GM19043 (cell line): Measurements from ENCODE around the gene TRIM59.
"Not testable (repeated sequence)": the region's sequence is repeated elsewhere in the genome, so short reads cannot be mapped to it uniquely, and the experiment has no call there.

ENCODE experiments used
- ATAC-seq: cut with Tn5 transposase; IDR thresholded peaks from one replicate; pipeline ENCODE4 v1.9.1; 2021; ENCODE audit warnings: low read depth; ENCODE audit not compliant: unreplicated experiment

TRIM59 gene

DNA sequence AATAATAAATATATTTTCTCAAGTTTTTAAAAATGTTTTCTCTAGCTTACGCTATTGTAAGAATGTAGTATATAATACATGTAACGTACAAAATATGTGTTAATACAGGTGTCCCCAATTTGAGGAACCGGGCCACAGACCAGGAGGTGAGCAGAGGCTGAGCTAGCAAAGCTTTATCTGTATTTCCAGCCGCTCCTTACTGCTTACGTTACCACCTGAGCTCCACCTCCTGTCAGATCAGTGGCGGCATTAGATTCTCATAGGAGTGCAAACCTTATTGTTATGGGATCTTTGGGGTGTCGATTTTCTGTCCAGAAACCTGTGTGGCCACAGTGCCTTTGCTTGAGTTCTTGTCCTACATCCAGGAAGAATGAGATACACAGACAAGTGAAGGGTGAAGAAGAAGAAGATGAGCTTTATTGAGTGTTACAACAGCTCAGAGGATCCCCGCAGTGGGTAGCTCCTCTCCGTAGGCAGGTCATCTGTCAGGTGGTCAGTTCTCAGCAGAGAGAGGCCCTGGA, 9.9 kb upstream of the TRIM59 start:
- ATAC-seq = no peak

DNA sequence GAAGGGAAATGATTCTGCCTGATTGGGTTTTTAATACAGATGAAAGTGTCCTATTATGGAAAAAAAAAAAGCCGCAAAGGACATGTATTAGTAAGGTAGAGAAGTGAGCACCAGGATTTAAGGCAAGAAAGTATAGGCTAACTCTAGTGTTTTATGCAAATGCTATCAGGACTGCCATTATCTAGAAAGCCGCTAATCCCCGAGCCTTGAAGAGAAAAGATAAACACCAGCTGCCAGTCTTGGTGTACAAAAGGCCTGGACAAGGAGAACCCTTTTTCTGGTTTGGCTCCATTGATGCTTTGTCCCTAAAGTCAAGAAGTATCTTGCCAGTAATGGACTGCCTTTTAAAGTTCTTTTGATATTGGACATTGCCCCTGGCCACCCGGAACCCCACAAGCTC, 8.6 kb upstream of the TRIM59 start:
- ATAC-seq = no peak

GRCh38 chr3:160455846-160456245, 6.3 kb upstream of the TRIM59 start:
- ATAC-seq = no peak

GRCh38 chr3:160454995-160455394, 5.4 kb upstream of the TRIM59 start:
- ATAC-seq = no peak

- not testable (repeated sequence) for ATAC-seq
Measured at GRCh38 chr3:160452251-160452650, 2.7 kb upstream of the TRIM59 start.

DNA sequence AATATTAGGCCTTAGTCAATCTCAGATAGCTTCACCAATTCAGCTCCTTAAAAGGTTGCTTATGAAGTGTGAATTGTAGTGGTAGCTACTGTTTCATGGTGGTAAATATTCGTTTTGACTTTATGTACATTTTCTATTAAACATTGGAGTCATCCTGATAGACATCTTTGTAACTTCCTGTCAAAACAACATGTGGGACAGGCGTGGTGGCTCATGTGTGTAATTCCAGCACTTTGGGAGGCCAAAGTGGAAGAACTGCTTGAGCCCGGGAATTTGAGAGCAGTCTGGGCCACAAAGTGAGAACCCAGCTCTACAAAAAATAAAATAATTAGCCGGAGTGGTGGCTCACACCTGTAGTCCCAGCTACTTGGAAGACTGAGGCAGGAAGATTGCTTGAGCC, 2.0 kb upstream of the TRIM59 start:
- ATAC-seq = no peak

- no peak for ATAC-seq
Measured at GRCh38 chr3:160450846-160451245, 1.3 kb upstream of the TRIM59 start.

DNA sequence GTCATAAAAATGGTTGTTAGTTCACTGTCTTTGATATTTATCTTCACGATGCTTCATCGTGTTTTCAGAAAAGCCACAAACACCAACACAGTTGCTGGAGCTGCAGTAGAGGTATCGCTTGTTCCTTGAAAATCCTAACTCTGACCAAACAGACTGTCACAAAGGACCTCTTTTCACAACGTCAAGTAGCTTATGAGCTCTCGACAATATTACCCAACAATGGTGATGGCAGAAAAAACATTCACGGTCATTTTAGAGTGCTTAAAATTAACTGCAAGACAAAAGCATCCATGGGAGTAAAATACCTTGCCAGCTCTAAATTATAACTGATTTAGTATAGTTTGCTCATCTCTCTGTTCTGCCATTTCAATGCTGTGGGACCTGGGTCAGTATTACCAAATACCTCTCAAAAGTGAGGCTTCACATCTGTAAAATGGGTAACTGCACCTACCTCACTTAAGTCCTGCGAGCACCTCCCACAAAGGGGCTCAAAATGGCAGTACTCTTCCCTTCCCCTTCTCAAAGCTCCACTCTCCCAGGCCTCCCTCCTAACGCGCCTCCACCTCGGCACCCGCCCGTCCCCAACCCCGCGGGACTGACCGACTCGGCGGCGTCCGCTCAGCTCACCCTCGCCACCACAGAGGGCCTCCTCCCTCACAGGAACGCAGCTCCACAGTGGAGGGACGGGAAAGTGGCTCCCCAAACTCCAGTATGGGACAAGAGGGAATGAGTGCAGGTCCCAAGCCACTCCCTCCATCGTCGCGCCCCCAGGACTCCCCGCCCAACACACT, 546 bp downstream of the TRIM59 start:
- ATAC-seq = peak; percentile 36

DNA sequence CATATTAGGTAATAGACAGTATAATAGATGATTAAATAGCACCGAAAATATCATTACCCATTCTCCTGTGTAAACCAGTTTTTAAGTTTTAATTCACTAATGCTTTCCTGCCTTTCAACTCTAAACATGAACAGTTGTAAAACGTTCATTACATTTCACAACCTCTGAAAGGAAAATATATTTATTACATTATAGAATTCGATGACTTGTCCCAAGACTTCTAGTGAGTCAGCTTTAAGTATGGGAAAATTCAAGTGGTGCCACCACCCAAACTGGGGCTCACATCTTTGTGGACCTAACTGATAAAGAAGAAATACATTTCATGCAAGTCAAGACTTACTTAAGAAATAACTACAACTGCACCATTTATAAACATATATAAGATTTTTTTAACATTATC, 2.0 kb downstream of the TRIM59 start:
- no peak for ATAC-seq

GRCh38 chr3:160446522-160447056, 3.0 kb downstream of the TRIM59 start:
- ATAC-seq = no peak

- ATAC-seq = no peak
Measured at GRCh38 chr3:160445854-160446253, 3.7 kb downstream of the TRIM59 start.

GRCh38 chr3:160444411-160444810, 5.2 kb downstream of the TRIM59 start:
- no peak for ATAC-seq

GRCh38 chr3:160440687-160441086, 8.9 kb downstream of the TRIM59 start:
- no peak for ATAC-seq

- ATAC-seq = no peak
Measured at GRCh38 chr3:160437083-160437455, 12.5 kb downstream of the TRIM59 start.

DNA sequence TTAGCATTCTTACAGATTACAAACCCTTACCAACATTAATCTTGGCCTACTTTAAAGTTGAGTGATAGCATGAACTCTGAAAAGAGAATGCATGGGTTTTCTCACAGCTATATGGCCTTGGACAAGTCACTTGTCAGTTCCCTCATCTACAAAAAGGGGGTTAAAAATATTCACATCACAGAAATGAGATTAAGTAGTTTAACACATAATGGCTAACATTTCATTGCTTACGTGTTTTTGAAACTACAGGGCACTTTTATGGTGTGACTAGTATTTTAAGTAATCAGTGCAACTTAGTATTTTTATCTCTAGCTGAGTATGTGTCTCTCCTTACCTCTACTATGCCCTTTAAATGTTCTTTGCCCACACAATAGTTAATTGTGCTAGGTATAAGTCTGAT, 13.8 kb downstream of the TRIM59 start:
- no peak for ATAC-seq

DNA sequence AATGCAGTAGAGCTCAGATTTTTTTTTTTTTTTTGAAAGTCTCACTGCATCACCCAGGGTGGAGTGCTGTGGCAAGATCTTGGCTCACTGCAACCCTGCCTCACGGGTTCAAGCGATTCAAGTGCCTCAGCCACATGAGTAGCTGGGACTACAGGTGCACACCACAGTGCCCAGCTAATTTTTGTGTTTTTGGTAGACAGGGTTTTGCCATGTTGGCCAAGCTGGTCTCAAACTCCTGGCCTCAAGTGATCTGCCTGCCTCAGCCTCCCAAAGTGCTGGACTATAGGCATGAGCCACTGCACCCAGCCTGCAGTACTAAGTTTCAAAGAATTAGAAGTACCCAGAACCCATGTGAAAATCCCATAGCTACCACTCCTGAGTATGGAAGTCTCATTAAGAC, 14.5 kb downstream of the TRIM59 start:
- ATAC-seq = no peak

GRCh38 chr3:160434071-160434470, 15.5 kb downstream of the TRIM59 start:
- ATAC-seq = no peak

DNA sequence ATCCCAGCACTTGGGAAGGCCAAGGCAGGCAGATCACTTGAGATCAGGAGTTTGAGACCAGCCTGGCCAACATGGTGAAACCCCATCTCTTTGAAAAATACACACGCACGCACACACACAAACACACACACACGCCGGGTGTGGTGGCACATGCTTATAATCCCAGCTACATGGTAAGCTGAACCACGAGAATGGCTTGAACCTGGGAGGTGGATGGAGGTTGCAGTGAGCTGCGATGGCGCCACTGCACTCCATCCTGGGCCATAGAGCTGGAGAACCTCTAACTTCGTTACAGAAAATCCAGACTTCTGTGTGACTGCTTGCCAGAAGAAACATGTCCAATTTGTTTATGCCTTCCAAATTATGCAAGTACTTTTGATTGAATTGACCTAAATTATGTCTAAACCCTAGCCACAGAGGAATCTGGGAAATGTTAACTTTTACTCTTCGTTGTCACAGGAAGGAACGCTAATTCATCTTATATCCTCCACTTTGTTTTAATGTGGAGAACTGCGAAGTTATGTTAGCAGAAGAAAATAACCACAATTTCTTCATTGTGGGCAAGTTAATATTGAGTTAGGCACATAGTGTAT, 21.7 kb downstream of the TRIM59 start:
- ATAC-seq = no peak

GRCh38 chr3:160417311-160417710, 32.3 kb downstream of the TRIM59 start:
- no peak for ATAC-seq

DNA sequence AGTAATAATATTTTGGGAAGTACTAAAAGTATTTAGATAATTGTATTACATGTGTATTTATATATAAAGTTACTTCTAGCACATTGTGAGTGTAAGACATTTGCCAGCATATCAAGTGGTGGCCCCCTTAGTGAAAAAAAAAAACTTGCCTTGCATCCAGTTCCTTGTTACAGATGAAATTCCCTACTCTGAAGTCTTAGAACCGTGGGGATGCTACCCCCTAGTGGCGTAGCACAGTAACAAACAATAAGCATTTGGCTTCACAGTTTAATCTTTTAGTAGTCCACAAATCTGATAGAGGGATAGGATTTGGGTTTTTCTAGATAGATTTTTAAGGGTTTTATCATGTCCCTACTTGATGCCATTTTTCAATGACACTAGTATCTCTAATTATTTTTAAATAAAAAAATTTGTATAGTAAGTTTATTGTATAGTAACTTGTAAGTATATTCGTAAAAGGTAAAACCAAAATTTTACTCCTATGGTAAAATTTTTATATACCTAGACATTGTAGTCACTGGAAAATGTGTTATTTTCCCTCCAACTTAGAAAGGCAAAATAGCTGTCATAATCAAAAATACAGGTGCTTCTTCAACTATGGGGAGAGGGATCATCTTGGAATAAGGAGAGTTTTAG, 35.9 kb downstream of the TRIM59 start:
- ATAC-seq = peak; percentile 83

DNA sequence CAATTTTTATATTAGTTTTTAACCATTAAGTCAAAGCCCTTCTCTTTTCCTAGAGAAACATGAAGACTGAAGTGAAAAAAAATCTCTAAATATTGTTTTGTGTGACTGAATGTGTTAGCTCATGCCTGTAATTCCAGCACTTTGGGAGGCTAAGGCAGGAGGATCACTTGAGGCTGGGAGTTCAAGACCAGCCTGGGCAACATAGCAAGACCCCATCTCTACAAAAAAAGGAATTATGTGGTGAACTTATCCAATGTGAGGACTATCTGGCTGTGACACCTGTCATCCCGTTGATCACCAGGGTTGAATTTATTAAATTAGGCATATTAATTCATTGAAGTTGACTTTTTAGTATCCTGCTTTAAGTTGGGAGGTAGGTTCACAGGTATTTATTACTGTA, 37.1 kb downstream of the TRIM59 start:
- ATAC-seq = no peak
